ENCODE measurements around the gene NOMO2.
"Not testable (repeated sequence)": the region's sequence is repeated elsewhere in the genome, so short reads cannot be mapped to it uniquely, and the experiment has no call there.

Gene NOMO2

GRCh38 chr16:18518536-18519283 lies 43.2 kb downstream of the NOMO2 start:
- not testable (repeated sequence) for DNase-seq

- DNase-seq = not testable (repeated sequence)
Observed at GRCh38 chr16:18498430-18498829, 63.5 kb downstream of the NOMO2 start.

- not testable (repeated sequence) for DNase-seq
Observed at GRCh38 chr16:18497032-18497431, 64.9 kb downstream of the NOMO2 start.

GRCh38 chr16:18492118-18492897 lies 69.6 kb downstream of the NOMO2 start:
- not testable (repeated sequence) for DNase-seq

GRCh38 chr16:18436025-18436424 lies 125.9 kb downstream of the NOMO2 start:
- not testable (repeated sequence) for DNase-seq

- not testable (repeated sequence) for DNase-seq
Observed at GRCh38 chr16:18415827-18416226, 146.1 kb downstream of the NOMO2 start.

- not testable (repeated sequence) for DNase-seq
Observed at GRCh38 chr16:18409532-18410293, 152.2 kb downstream of the NOMO2 start.

- not testable (repeated sequence) for DNase-seq
Observed at GRCh38 chr16:18401851-18402657, 159.8 kb downstream of the NOMO2 start.

- not testable (repeated sequence) for DNase-seq
Observed at GRCh38 chr16:18401159-18401558, 160.7 kb downstream of the NOMO2 start.

GRCh38 chr16:18394363-18394762 lies 167.5 kb downstream of the NOMO2 start:
- DNase-seq = not testable (repeated sequence)

GRCh38 chr16:18387767-18388166 lies 174.1 kb downstream of the NOMO2 start:
- not testable (repeated sequence) for DNase-seq

GRCh38 chr16:18386517-18386916 lies 175.4 kb downstream of the NOMO2 start:
- not testable (repeated sequence) for DNase-seq

GRCh38 chr16:18385285-18385684 lies 176.6 kb downstream of the NOMO2 start:
- DNase-seq = not testable (repeated sequence)

GRCh38 chr16:18384869-18385268 lies 177.0 kb downstream of the NOMO2 start:
- DNase-seq = not testable (repeated sequence)

- not testable (repeated sequence) for DNase-seq
Observed at GRCh38 chr16:18384098-18384636, 177.7 kb downstream of the NOMO2 start.

GRCh38 chr16:18382696-18383095 lies 179.2 kb downstream of the NOMO2 start:
- DNase-seq = not testable (repeated sequence)
